ENCODE measurements around the gene PPCDC.
A peak's percentile ranks its signal among the peaks of the same experiment; 100 is the strongest.

Gene PPCDC

GRCh38 chr15:75059607-75060006 is 36.2 kb downstream of the PPCDC start:
- no peak for TF ChIP-seq CTCF (IDR thresholded peaks at IDR 0.05; ENCODE audit: extremely low read depth, insufficient read depth, missing control alignments)
- DNase-seq (ENCODE audit: low spot score), result no peak
- in situ Hi-C loops (cut with MboI; ENCODE audit: low pct_unique_long_range_greater_than_20kb, low sequenced_read_pairs, unreplicated experiment), result no loop called here

- DNase-seq (ENCODE audit: low spot score), result peak; percentile 50
- TF ChIP-seq CTCF (IDR thresholded peaks at IDR 0.05; ENCODE audit: extremely low read depth, insufficient read depth, missing control alignments), result no peak
- in situ Hi-C loops (cut with MboI; ENCODE audit: low pct_unique_long_range_greater_than_20kb, low sequenced_read_pairs, unreplicated experiment), result no loop called here
Measured at GRCh38 chr15:75061272-75061671, 37.9 kb downstream of the PPCDC start.

GRCh38 chr15:75062706-75063105 is 39.3 kb downstream of the PPCDC start:
- in situ Hi-C loops (cut with MboI; ENCODE audit: low pct_unique_long_range_greater_than_20kb, low sequenced_read_pairs, unreplicated experiment), result no loop called here
- no peak for DNase-seq (ENCODE audit: low spot score)

GRCh38 chr15:75063338-75063737 is 39.9 kb downstream of the PPCDC start:
- DNase-seq (ENCODE audit: low spot score), result no peak
- in situ Hi-C loops (cut with MboI; ENCODE audit: low pct_unique_long_range_greater_than_20kb, low sequenced_read_pairs, unreplicated experiment), result no loop called here
- no peak for TF ChIP-seq CTCF (IDR thresholded peaks at IDR 0.05; ENCODE audit: extremely low read depth, insufficient read depth, missing control alignments)

More at GRCh38 chr15:75062706-75063105, 39.3 kb downstream of the PPCDC start:
- TF ChIP-seq CTCF (IDR thresholded peaks at IDR 0.05; ENCODE audit: extremely low read depth, insufficient read depth, missing control alignments), result no peak

GRCh38 chr15:75063889-75064288 is 40.5 kb downstream of the PPCDC start:
- in situ Hi-C loops (cut with MboI; ENCODE audit: low pct_unique_long_range_greater_than_20kb, low sequenced_read_pairs, unreplicated experiment), result no loop called here
- no peak for DNase-seq (ENCODE audit: low spot score)
- TF ChIP-seq CTCF (IDR thresholded peaks at IDR 0.05; ENCODE audit: extremely low read depth, insufficient read depth, missing control alignments), result no peak

- in situ Hi-C loops (cut with MboI; ENCODE audit: low pct_unique_long_range_greater_than_20kb, low sequenced_read_pairs, unreplicated experiment), result no loop called here
- no peak for TF ChIP-seq CTCF (IDR thresholded peaks at IDR 0.05; ENCODE audit: extremely low read depth, insufficient read depth, missing control alignments)
- no peak for DNase-seq (ENCODE audit: low spot score)
Measured at GRCh38 chr15:75064846-75065245, 41.5 kb downstream of the PPCDC start.

- in situ Hi-C loops (cut with MboI; ENCODE audit: low pct_unique_long_range_greater_than_20kb, low sequenced_read_pairs, unreplicated experiment), result no loop called here
- TF ChIP-seq CTCF (IDR thresholded peaks at IDR 0.05; ENCODE audit: extremely low read depth, insufficient read depth, missing control alignments), result no peak
- no peak for DNase-seq (ENCODE audit: low spot score)
Measured at GRCh38 chr15:75065467-75065850, 42.1 kb downstream of the PPCDC start.
